OCI-LY1 (cell line): ENCODE results near the gene RHOU.

Experiments used
- H2AFZ ChIP-seq: fragments of 200-600 bp; sonication (generic), shearing (Covaris generic); 2 replicates; pipeline ENCODE4 v1.6.0; 2014; ENCODE audit warnings: antibody characterized with exemption, mild to moderate bottlenecking, low read length
- H3F3A ChIP-seq: fragments of 200-600 bp; sonication (generic), shearing (Covaris generic); 2 replicates; pipeline ENCODE4 v1.6.0; 2014; ENCODE audit warnings: mild to moderate bottlenecking, antibody characterized with exemption, low read length, moderate library complexity; ENCODE audit not compliant: insufficient read depth
- H3K27ac ChIP-seq: fragments of 200-600 bp; sonication (generic); 2 replicates; pipeline ENCODE4 v1.5.1; 2014; ENCODE audit warnings: low read length, mixed run types, mild to moderate bottlenecking, low read depth; ENCODE audit not compliant: poor library complexity, severe bottlenecking
- H3K27me3 ChIP-seq: fragments of 200-600 bp; sonication (generic); 2 replicates; pipeline ENCODE4 v1.6.0; 2014; ENCODE audit warnings: antibody characterized with exemption, mild to moderate bottlenecking, low read length, moderate library complexity; ENCODE audit not compliant: insufficient read depth
- H3K36me3 ChIP-seq: fragments of 200-600 bp; sonication (generic); 2 replicates; pipeline ENCODE4 v1.6.1; 2014; ENCODE audit warnings: mild to moderate bottlenecking, antibody characterized with exemption, low read length, moderate library complexity, mixed read lengths; ENCODE audit not compliant: insufficient read depth
- H3K4me1 ChIP-seq: fragments of 200-600 bp; sonication (generic); 2 replicates; pipeline ENCODE4 v1.5.1; 2014; ENCODE audit warnings: mild to moderate bottlenecking, low read length, moderate library complexity; ENCODE audit not compliant: insufficient read depth, severe bottlenecking
- H3K4me2 ChIP-seq: fragments of 200-600 bp; sonication (generic), shearing (Covaris generic); 2 replicates; pipeline ENCODE4 v1.6.1; 2014; ENCODE audit warnings: low read length
- H3K4me3 ChIP-seq: fragments of 200-600 bp; sonication (generic); 2 replicates; pipeline ENCODE4 v1.5.1; 2014; ENCODE audit warnings: low read length, low read depth, mild to moderate bottlenecking, mixed read lengths; ENCODE audit not compliant: poor library complexity, severe bottlenecking
- H3K79me2 ChIP-seq: fragments of 200-600 bp; shearing (Covaris generic); 2 replicates; pipeline ENCODE4 v1.6.1; 2016; ENCODE audit warnings: mixed run types, low read length, mixed read lengths; ENCODE audit not compliant: insufficient read depth
- H3K9ac ChIP-seq: fragments of 200-600 bp; sonication (generic), shearing (Covaris generic); 2 replicates; pipeline ENCODE4 v1.6.1; 2014; ENCODE audit warnings: mild to moderate bottlenecking, low read length, mixed read lengths
- H3K9me2 ChIP-seq: fragments of 200-600 bp; sonication (generic), shearing (Covaris generic); 2 replicates; pipeline ENCODE4 v1.6.1; 2014; ENCODE audit warnings: low read depth, mild to moderate bottlenecking, low read length, mixed read lengths
- H3K9me3 ChIP-seq: fragments of 200-600 bp; shearing (Covaris generic); 2 replicates; pipeline ENCODE4 v1.6.1; 2014; ENCODE audit warnings: low read length, mixed read lengths
- H4K20me1 ChIP-seq: fragments of 200-600 bp; sonication (generic), shearing (Covaris generic); 2 replicates; pipeline ENCODE4 v1.6.0; 2016; ENCODE audit warnings: mild to moderate bottlenecking, low read length; ENCODE audit not compliant: insufficient read depth
- EZH2 ChIP-seq: fragments of 200-600 bp; sonication (generic), shearing (Covaris generic); IDR thresholded peaks from 2 replicates; pipeline ENCODE4 v1.8.0; 2017; ENCODE audit warnings: borderline replicate concordance, mixed run types, mild to moderate bottlenecking, antibody characterized with exemption, low read length, moderate library complexity, mixed read lengths
- TF ChIP-seq, protein P1 (sequence below): fragments of 200-600 bp; sonication (generic), shearing (Covaris generic); IDR thresholded peaks from 2 replicates; pipeline ENCODE4 v1.5.1; 2017; ENCODE audit warnings: mild to moderate bottlenecking, antibody characterized with exemption, low read length, moderate library complexity, mixed read lengths

The RHOU gene

DNA sequence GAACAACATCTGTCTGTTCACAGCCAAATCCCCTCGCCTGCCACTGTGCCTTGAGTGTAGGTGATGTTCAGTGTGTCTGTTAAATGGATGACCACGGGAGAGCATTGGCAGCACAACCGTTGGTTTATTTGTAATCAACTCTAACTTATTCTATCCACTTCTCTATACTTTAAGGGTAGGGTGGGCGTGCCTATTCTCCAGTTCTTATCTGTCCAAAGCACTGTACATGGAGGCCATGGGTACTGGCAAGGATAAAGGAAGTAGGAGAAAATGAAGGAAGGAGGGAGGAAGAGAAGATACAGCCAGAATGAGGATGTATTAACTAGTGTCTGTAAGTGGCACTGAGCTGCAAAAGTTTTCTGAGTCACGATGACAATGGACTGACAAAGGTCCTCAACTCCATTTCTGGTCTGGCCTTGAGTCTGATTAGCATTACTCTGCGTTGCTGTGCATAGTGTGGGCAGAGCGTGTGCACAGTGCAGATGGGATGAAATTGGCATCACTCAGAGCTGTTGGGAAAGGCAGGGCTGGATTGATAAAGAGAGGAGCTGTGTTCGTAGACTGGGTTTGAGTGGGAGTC is 7.1 kb downstream of the RHOU start:
- H4K20me1 ChIP-seq = no peaks in the 10 kb centered on the region
- no peak overlapping the region for H3K9ac ChIP-seq
- H3K4me3 ChIP-seq = no peak overlapping the region
- H3F3A ChIP-seq = no peaks in the 10 kb centered on the region
- no peaks in the 10 kb centered on the region for H3K4me1 ChIP-seq
- no peaks in the 10 kb centered on the region for H3K9me2 ChIP-seq
- no peak overlapping the region for H3K4me2 ChIP-seq
- H2AFZ ChIP-seq = no peak overlapping the region
- H3K79me2 ChIP-seq = no peaks in the 10 kb centered on the region
- H3K36me3 ChIP-seq = no peaks in the 10 kb centered on the region
- H3K9me3 ChIP-seq = no peaks in the 10 kb centered on the region
- no peak overlapping the region for H3K27ac ChIP-seq
- H3K27me3 ChIP-seq = no peaks in the 10 kb centered on the region
- TF ChIP-seq, protein P1, sequence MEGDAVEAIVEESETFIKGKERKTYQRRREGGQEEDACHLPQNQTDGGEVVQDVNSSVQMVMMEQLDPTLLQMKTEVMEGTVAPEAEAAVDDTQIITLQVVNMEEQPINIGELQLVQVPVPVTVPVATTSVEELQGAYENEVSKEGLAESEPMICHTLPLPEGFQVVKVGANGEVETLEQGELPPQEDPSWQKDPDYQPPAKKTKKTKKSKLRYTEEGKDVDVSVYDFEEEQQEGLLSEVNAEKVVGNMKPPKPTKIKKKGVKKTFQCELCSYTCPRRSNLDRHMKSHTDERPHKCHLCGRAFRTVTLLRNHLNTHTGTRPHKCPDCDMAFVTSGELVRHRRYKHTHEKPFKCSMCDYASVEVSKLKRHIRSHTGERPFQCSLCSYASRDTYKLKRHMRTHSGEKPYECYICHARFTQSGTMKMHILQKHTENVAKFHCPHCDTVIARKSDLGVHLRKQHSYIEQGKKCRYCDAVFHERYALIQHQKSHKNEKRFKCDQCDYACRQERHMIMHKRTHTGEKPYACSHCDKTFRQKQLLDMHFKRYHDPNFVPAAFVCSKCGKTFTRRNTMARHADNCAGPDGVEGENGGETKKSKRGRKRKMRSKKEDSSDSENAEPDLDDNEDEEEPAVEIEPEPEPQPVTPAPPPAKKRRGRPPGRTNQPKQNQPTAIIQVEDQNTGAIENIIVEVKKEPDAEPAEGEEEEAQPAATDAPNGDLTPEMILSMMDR = no peak
- no peak for TF ChIP-seq EZH2

DNA sequence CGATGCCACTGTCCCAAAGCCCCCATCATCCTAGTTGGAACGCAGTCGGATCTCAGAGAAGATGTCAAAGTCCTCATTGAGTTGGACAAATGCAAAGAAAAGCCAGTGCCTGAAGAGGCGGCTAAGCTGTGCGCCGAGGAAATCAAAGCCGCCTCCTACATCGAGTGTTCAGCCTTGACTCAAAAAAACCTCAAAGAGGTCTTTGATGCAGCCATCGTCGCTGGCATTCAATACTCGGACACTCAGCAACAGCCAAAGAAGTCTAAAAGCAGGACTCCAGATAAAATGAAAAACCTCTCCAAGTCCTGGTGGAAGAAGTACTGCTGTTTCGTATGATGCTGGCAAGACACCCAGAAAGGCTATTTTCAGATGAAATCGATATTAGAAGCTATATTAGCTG is 8.1 kb downstream of the RHOU start:
- Histone ChIP-seq H3K27me3 (no peaks in the 10 kb centered on the region), H2AFZ (no peak overlapping the region), H3F3A (no peaks in the 10 kb centered on the region), H4K20me1 (no peaks in the 10 kb centered on the region), H3K4me2 (no peak overlapping the region), H3K4me1 (no peaks in the 10 kb centered on the region), H3K27ac (no peak overlapping the region), H3K9me2 (no peaks in the 10 kb centered on the region), H3K9ac (no peak overlapping the region), H3K79me2 (no peaks in the 10 kb centered on the region), H3K4me3 (no peak overlapping the region), H3K36me3 (no peaks in the 10 kb centered on the region), H3K9me3 (no peaks in the 10 kb centered on the region)
- TF ChIP-seq, protein P1 = no peak
- TF ChIP-seq EZH2 = no peak

DNA sequence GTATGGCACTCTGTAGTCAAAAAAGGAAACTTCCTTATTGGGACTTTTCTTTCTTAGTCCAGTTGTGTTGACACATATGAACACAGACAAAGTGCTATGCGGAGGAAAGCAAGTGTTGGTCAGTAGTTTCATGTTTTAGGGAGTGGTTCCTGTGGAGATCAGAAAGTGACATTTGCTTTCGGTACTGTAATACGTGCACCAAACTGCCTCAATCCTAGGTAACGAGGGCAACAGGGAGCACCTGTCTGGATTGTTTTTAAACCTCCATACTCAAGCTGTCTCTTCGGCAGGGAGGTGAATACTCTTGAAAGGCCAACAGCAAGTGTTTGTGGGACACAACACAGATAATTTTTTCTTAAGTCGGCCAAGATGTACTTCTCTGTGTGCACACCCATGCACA is 9.1 kb downstream of the RHOU start:
- H3F3A ChIP-seq = no peaks in the 10 kb centered on the region
- no peaks in the 10 kb centered on the region for H3K79me2 ChIP-seq
- no peak overlapping the region for H3K4me2 ChIP-seq
- TF ChIP-seq, protein P1 = no peak
- TF ChIP-seq EZH2 = no peak
- H4K20me1 ChIP-seq = no peaks in the 10 kb centered on the region
- no peaks in the 10 kb centered on the region for H3K27me3 ChIP-seq
- no peaks in the 10 kb centered on the region for H3K9me2 ChIP-seq
- H3K27ac ChIP-seq = no peak overlapping the region
- H2AFZ ChIP-seq = no peak overlapping the region
- H3K36me3 ChIP-seq = no peaks in the 10 kb centered on the region
- no peak overlapping the region for H3K9ac ChIP-seq
- H3K4me1 ChIP-seq = no peaks in the 10 kb centered on the region
- no peak overlapping the region for H3K4me3 ChIP-seq
- no peaks in the 10 kb centered on the region for H3K9me3 ChIP-seq
